ENCODE data around the gene SETD3.

Gene SETD3

GRCh38 chr14:99387880-99388279 lies 92.8 kb downstream of the SETD3 start:
- peak; percentile 23 for DNase-seq

- no peak for DNase-seq
Observed at GRCh38 chr14:99384450-99385417, 95.9 kb downstream of the SETD3 start.

- DNase-seq = no peak
Observed at GRCh38 chr14:99383472-99384449, 96.9 kb downstream of the SETD3 start.

GRCh38 chr14:99382781-99383471 lies 97.7 kb downstream of the SETD3 start:
- DNase-seq = no peak

- DNase-seq = no peak
Observed at GRCh38 chr14:99382071-99382470, 98.6 kb downstream of the SETD3 start.

GRCh38 chr14:99381688-99382060 lies 99.0 kb downstream of the SETD3 start:
- no peak for DNase-seq

GRCh38 chr14:99380991-99381687 lies 99.5 kb downstream of the SETD3 start:
- DNase-seq = no peak

- no peak for DNase-seq
Observed at GRCh38 chr14:99380402-99380801, 100.3 kb downstream of the SETD3 start.

GRCh38 chr14:99378782-99379214 lies 101.9 kb downstream of the SETD3 start:
- no peak for DNase-seq

- DNase-seq = no peak
Observed at GRCh38 chr14:99377951-99378350, 102.7 kb downstream of the SETD3 start.

- DNase-seq = no peak
Observed at GRCh38 chr14:99374964-99375363, 105.7 kb downstream of the SETD3 start.

- no peak for DNase-seq
Observed at GRCh38 chr14:99363616-99364290, 116.9 kb downstream of the SETD3 start.

GRCh38 chr14:99363051-99363450 lies 117.6 kb downstream of the SETD3 start:
- DNase-seq = no peak

GRCh38 chr14:99361596-99362215 lies 119.0 kb downstream of the SETD3 start:
- DNase-seq = no peak

GRCh38 chr14:99360774-99361595 lies 119.7 kb downstream of the SETD3 start:
- DNase-seq = no peak

- DNase-seq = no peak
Observed at GRCh38 chr14:99359906-99360305, 120.8 kb downstream of the SETD3 start.

GRCh38 chr14:99357916-99358390 lies 122.7 kb downstream of the SETD3 start:
- DNase-seq = no peak

GRCh38 chr14:99357151-99357915 lies 123.3 kb downstream of the SETD3 start:
- no peak for DNase-seq

- DNase-seq = no peak
Observed at GRCh38 chr14:99356031-99356608, 124.5 kb downstream of the SETD3 start.

Measured in stimulated activated CD8-positive, alpha-beta memory T cell treated with anti-CD3 and anti-CD28 coated beads, Interleukin-4, amount 100 ng/mL, for 48 hours (primary cell).